RWPE1 (cell line): ENCODE data around the gene STK32B.
A peak's percentile ranks its signal among the peaks of the same experiment; 100 is the strongest.

Experiments
- CTCF ChIA-PET: fragments of 350-600 bp; sonication (Branson Sonifier 250); formaldehyde crosslinking; extraction: SDS; loops from one replicate; lab custom pipeline; 2021; lab: Yijun Ruan, JAX
- POLR2A ChIA-PET: fragments of 400-600 bp; formaldehyde crosslinking; extraction: SDS; loops from one replicate; lab custom pipeline; 2020; ENCODE audit warnings: antibody characterized with exemption; ENCODE audit not compliant: low non-redundant PET; lab: Yijun Ruan, JAX
- DNase-seq: peaks from one replicate; pipeline ENCODE4 v3.0.0; 2012; ENCODE audit warnings: low spot score
- H3K27ac ChIP-seq: fragments of 450-650 bp; 2 replicates; pipeline ENCODE4 v1.5.1; 2017
- CTCF ChIP-seq: fragments of 450-650 bp; conservative IDR thresholded peaks from 2 replicates; pipeline ENCODE4 v1.5.1; 2017; ENCODE audit warnings: low read depth, mild to moderate bottlenecking

Gene STK32B

GRCh38 chr4:5034206-5034605 lies 17.1 kb upstream of the STK32B start:
- TF ChIP-seq CTCF: no peak
- ChIA-PET CTCF (no interaction called here), POLR2A (no interaction called here)
- DNase-seq: no peak
- no peak overlapping the region for H3K27ac ChIP-seq

GRCh38 chr4:5036239-5036638 lies 15.0 kb upstream of the STK32B start:
- TF ChIP-seq CTCF: no peak
- no peak for DNase-seq
- no peak overlapping the region for H3K27ac ChIP-seq
- POLR2A ChIA-PET: no interaction called here
- CTCF ChIA-PET: no interaction called here

GRCh38 chr4:5037553-5038551 lies 13.4 kb upstream of the STK32B start:
- CTCF ChIA-PET: no interaction called here
- DNase-seq: peak; percentile 75
- H3K27ac ChIP-seq: no peak overlapping the region; the same call in 1 of the 2 replicates
- POLR2A ChIA-PET: no interaction called here
- no peak for TF ChIP-seq CTCF

GRCh38 chr4:5039800-5040199 lies 11.5 kb upstream of the STK32B start:
- ChIA-PET CTCF (no interaction called here), POLR2A (no interaction called here)
- H3K27ac ChIP-seq: no peak overlapping the region
- TF ChIP-seq CTCF: no peak
- no peak for DNase-seq

- TF ChIP-seq CTCF: no peak
- DNase-seq: no peak
- no peak overlapping the region for H3K27ac ChIP-seq
- POLR2A ChIA-PET: no interaction called here
- CTCF ChIA-PET: no interaction called here
Observed at GRCh38 chr4:5040856-5041620, 10.2 kb upstream of the STK32B start.

GRCh38 chr4:5041699-5042098 lies 9.6 kb upstream of the STK32B start:
- DNase-seq: no peak
- ChIA-PET POLR2A (no interaction called here), CTCF (no interaction called here)
- H3K27ac ChIP-seq: no peak overlapping the region
- TF ChIP-seq CTCF: no peak
